Central memory CD4-positive, alpha-beta T cell (primary cell): Measurements from ENCODE around the gene TOE1.
A peak's percentile ranks its signal among the peaks of the same experiment; 100 is the strongest.
"Not testable (repeated sequence)": the region's sequence is repeated elsewhere in the genome, so short reads cannot be mapped to it uniquely, and the experiment has no call there.

Source experiments
- DNase-seq: peaks from one replicate; pipeline ENCODE4 v3.0.0; 2022

The TOE1 gene

GRCh38 chr1:45356186-45356585 lies 16.2 kb downstream of the TOE1 start:
- no peak for DNase-seq

- peak; percentile 39 for DNase-seq
These were observed 20.0 kb downstream of the TOE1 start for GRCh38 chr1:45359882-45360513.

DNA sequence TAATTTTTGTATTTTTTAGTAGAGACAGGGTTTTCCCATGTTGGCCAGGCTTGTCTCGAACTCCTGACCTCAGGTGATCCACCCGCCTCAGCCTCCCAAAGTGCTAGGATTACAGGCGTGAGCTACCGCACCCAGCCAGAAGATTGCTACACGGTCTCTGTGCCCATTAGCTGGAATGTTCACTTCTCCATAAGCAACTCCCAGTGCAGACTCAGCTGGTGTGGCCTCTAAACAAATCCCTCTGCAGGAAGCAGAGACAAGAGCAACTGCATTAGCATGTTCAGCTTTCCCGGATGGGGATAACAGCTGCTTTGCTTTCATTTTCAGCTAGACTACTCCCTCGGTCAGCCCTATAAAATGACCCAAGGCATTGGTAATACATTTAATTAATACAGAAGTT lies 21.0 kb downstream of the TOE1 start:
- not testable (repeated sequence) for DNase-seq

DNA sequence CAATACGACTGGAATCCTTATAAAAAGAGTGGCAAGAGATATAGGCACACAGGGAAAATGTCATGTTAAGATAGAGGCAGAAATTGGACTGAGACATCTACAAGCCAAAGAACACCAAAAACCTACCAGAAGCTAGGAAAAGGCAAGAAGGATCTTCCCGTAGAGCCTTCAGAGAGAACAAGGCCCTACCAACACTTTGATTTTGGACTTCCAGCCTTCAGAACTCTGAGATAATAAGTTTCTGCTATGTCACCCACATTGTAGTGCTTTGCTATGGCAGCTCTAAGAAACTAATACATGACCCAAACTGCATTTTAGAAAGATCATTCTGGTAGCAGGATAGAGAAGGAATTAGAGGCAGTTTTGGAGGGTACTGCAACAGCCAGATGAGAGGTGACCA lies 24.3 kb downstream of the TOE1 start:
- no peak for DNase-seq

DNA sequence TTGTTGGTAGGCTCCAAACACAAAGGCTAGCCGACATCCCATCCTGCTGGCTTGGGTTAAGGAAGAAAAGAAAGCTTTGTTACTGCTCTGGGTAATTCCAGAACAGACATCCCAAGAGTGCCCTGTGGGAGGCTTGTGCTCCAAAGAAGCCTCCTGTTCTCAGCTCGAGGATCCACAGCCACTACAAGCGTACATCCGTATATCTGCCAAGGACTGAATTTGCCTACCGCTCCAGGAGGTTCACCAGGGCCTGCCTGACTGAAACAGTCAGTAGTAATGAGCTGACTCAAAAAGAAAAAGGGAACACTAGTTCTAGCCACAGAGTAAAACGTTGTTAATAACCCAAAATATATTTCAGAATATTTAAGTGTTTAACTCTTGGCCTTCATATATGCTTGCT lies 25.1 kb downstream of the TOE1 start:
- DNase-seq = no peak

- DNase-seq = no peak
These were observed 30.6 kb downstream of the TOE1 start for GRCh38 chr1:45370575-45370974.

GRCh38 chr1:45373573-45373972 lies 33.6 kb downstream of the TOE1 start:
- DNase-seq = no peak

GRCh38 chr1:45375104-45376090 lies 35.4 kb downstream of the TOE1 start:
- no peak for DNase-seq

- no peak for DNase-seq
These were observed 38.2 kb downstream of the TOE1 start for GRCh38 chr1:45378184-45378583.

DNA sequence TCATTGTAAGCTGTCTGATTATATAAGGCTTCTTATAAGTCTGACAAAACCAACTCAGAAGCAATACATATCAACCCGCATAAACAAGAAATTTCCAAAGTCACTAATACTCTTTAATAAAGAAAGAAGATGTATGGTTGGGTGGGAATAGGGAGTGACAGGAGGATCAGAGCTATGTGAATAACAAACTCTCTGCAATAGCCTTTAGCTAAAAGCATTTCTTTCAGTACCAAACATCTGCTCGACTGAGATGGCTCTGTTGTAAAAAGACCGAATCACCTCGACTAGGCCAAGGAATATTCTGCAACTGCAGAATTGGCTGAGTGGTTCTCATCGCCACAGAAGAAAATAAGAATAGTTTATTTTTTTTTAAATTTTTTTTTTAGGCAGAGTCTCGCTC lies 39.6 kb downstream of the TOE1 start:
- DNase-seq = no peak

DNA sequence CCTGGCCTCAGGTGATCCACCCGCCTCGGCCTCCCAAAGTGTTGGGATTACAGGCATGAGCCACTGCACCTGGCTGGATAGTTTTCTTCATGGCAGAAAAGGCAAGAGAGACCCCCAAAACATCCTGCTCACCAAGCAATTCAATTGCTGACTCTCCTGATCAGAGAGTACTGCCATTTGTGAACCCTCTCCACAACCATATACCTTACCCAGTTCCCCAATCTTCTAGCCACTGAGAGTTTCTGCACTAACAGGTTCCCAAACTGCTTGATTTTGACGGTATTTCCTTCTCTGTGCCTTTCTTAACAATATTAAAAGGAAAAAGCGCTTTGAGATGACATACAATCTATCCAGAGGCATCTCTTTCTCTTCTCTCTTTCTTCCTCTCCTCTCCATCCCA lies 40.2 kb downstream of the TOE1 start:
- DNase-seq = no peak

GRCh38 chr1:45380730-45381129 lies 40.8 kb downstream of the TOE1 start:
- DNase-seq = no peak

GRCh38 chr1:45381243-45381642 lies 41.3 kb downstream of the TOE1 start:
- no peak for DNase-seq

GRCh38 chr1:45383191-45383590 lies 43.2 kb downstream of the TOE1 start:
- no peak for DNase-seq

GRCh38 chr1:45384213-45384612 lies 44.2 kb downstream of the TOE1 start:
- DNase-seq = not testable (repeated sequence)

- DNase-seq = no peak
These were observed 45.3 kb downstream of the TOE1 start for GRCh38 chr1:45385302-45385701.

- DNase-seq = no peak
These were observed 46.2 kb downstream of the TOE1 start for GRCh38 chr1:45386219-45386618.
